ENCODE results near the gene RSPO1.

Gene RSPO1

GRCh38 chr1:37657620-37658412 is 23.1 kb upstream of the RSPO1 start:
- in situ Hi-C loops (cut with HindIII; ENCODE audit: low sequenced_read_pairs), result no loop called here
- TF ChIP-seq CTCF (IDR thresholded peaks at IDR 0.05; ENCODE audit: low read depth, low read length), result no peak

DNA sequence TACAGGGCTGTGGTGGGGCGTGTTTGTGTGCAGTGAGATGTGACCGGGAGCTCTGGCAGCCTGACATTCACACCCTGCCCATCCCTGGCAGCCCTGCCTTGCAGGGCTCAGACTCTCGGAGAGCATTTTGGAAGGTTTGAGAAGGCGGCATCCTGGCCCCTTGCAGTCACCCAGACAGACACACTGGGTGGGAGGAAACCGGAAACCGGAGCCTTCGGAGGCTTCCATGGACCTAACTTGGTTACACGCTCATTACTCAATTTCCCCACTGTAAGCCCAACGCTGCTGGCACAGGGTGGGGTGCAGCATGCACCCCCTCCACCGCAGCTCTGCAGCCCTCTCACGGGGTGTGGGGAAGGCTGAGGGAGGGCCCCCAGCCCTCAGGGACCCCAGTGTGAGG is 22.2 kb upstream of the RSPO1 start:
- TF ChIP-seq CTCF (IDR thresholded peaks at IDR 0.05; ENCODE audit: low read depth, low read length), result no peak
- H3K4me3 ChIP-seq (ENCODE audit: low read depth, low read length), result no peak overlapping the region
- in situ Hi-C loops (cut with HindIII; ENCODE audit: low sequenced_read_pairs), result no loop called here
- DNase-seq (ENCODE audit: low read depth, low spot score), result no peak

More at GRCh38 chr1:37657620-37658412, 23.1 kb upstream of the RSPO1 start:
- DNase-seq (ENCODE audit: low read depth, low spot score), result no peak
- no peak overlapping the region for H3K4me3 ChIP-seq (ENCODE audit: low read depth, low read length)

GRCh38 chr1:37656026-37656425 is 21.3 kb upstream of the RSPO1 start:
- in situ Hi-C loops (cut with HindIII; ENCODE audit: low sequenced_read_pairs), result no loop called here
- no peak for TF ChIP-seq CTCF (IDR thresholded peaks at IDR 0.05; ENCODE audit: low read depth, low read length)
- H3K4me3 ChIP-seq (ENCODE audit: low read depth, low read length), result no peak overlapping the region
- no peak for DNase-seq (ENCODE audit: low read depth, low spot score)

DNA sequence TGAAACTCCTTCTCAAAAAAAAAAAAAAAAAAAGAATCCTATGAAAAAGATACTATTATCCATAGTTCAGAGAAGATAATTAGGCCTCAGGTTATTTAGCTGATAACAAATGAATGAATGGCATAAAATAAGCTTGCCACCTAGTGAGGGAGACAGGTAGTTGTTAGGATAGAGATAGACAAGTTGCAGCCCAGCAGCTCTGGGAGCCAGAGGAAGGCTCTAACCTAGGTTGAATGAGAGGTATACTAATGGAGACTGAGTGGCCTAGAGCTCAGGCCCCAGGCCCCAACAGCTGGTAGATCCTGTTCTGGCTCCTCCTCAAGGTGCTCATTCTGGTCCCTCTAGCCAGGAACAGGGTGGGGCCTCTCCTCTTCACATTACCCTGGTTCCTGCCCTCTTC is 20.6 kb upstream of the RSPO1 start:
- DNase-seq (ENCODE audit: low read depth, low spot score), result no peak
- in situ Hi-C loops (cut with HindIII; ENCODE audit: low sequenced_read_pairs), result no loop called here
- TF ChIP-seq CTCF (IDR thresholded peaks at IDR 0.05; ENCODE audit: low read depth, low read length), result no peak
- H3K4me3 ChIP-seq (ENCODE audit: low read depth, low read length), result no peak overlapping the region

- no peak overlapping the region for H3K4me3 ChIP-seq (ENCODE audit: low read depth, low read length)
- DNase-seq (ENCODE audit: low read depth, low spot score), result no peak
- TF ChIP-seq CTCF (IDR thresholded peaks at IDR 0.05; ENCODE audit: low read depth, low read length), result no peak
- in situ Hi-C loops (cut with HindIII; ENCODE audit: low sequenced_read_pairs), result no loop called here
Measured at GRCh38 chr1:37653906-37654305, 19.2 kb upstream of the RSPO1 start.

DNA sequence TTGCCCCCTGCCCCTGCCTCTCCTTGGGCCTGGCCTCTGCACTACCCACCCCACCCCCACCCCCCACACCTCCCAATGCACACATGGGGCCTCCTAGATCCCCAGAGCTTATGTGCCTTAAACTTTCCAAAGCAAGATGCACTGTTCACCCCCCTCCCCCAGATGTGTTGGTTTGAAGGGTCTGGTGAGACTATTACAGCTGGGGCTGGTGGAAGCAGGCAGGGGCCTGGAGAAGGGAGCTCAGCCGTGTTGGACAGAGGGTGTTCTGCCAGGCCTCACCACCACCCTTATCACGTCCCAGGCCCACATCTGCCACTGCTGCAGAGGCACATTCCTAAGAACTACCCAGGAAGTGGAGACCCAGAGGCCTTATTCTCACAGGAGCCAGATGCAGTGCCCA is 18.3 kb upstream of the RSPO1 start:
- in situ Hi-C loops (cut with HindIII; ENCODE audit: low sequenced_read_pairs), result no loop called here
- TF ChIP-seq CTCF (IDR thresholded peaks at IDR 0.05; ENCODE audit: low read depth, low read length), result no peak
- DNase-seq (ENCODE audit: low read depth, low spot score), result no peak
- no peak overlapping the region for H3K4me3 ChIP-seq (ENCODE audit: low read depth, low read length)
